Measurements from ENCODE around the gene FBXO21.
"Not testable (repeated sequence)": the region's sequence is repeated elsewhere in the genome, so short reads cannot be mapped to it uniquely, and the experiment has no call there.

The FBXO21 gene

GRCh38 chr12:117227000-117227653 lies 36.9 kb upstream of the FBXO21 start:
- Histone ChIP-seq H3K27me3 (ENCODE audit: insufficient read depth, low read length) (peaks cover 10% of the 10 kb centered on the region), H3K79me2 (ENCODE audit: insufficient read depth, low read length) (no peaks in the 10 kb centered on the region), H3K9me2 (ENCODE audit: low read depth, low read length) (no peaks in the 10 kb centered on the region), H3F3A (ENCODE audit: insufficient read depth, low read length) (no peaks in the 10 kb centered on the region), H3K4me3 (ENCODE audit: low read depth, low read length, poor library complexity, severe bottlenecking) (no peak overlapping the region), H3K36me3 (ENCODE audit: insufficient read depth, low read length) (no peaks in the 10 kb centered on the region), H3K27ac (ENCODE audit: low read depth, low read length, poor library complexity, severe bottlenecking) (no peak overlapping the region), H3K9ac (ENCODE audit: low read length) (no peak overlapping the region), H3K4me1 (ENCODE audit: insufficient read depth, low read length, severe bottlenecking) (no peaks in the 10 kb centered on the region), H3K9me3 (ENCODE audit: low read length) (no peaks in the 10 kb centered on the region), H3K4me2 (ENCODE audit: low read length) (no peak overlapping the region), H4K20me1 (ENCODE audit: insufficient read depth, low read length) (no peaks in the 10 kb centered on the region), H2AFZ (ENCODE audit: low read length) (no peak overlapping the region)
- no peak for TF ChIP-seq CTCF (IDR thresholded peaks at IDR 0.05; ENCODE audit: low read length)
- TF ChIP-seq EZH2 (IDR thresholded peaks at IDR 0.05; ENCODE audit: borderline replicate concordance, low read length): no peak

DNA sequence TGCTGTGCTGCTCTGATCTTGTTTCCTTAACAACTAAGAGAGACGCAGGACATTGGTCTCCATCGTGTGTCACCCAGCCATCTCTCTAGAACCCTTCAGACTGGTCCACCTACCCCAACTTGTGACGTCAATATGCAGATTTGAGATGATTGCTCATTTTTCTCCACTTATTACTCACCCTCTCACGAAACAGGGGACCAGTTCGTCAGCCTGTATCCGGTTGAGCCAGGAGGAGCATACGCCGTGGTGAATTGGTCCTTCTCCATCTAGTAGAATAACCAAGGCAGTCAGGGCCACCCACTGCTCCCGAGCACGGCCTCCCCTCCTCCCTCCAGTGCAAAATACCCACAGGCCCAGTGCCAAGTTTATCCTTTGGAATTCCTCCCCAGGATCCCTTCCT lies 36.2 kb upstream of the FBXO21 start:
- H3F3A ChIP-seq (ENCODE audit: insufficient read depth, low read length): no peaks in the 10 kb centered on the region
- H4K20me1 ChIP-seq (ENCODE audit: insufficient read depth, low read length): no peaks in the 10 kb centered on the region
- H3K36me3 ChIP-seq (ENCODE audit: insufficient read depth, low read length): no peaks in the 10 kb centered on the region
- H3K4me2 ChIP-seq (ENCODE audit: low read length): no peak overlapping the region
- H3K27ac ChIP-seq (ENCODE audit: low read depth, low read length, poor library complexity, severe bottlenecking): no peak overlapping the region
- H2AFZ ChIP-seq (ENCODE audit: low read length): no peak overlapping the region
- H3K4me1 ChIP-seq (ENCODE audit: insufficient read depth, low read length, severe bottlenecking): no peaks in the 10 kb centered on the region
- no peaks in the 10 kb centered on the region for H3K79me2 ChIP-seq (ENCODE audit: insufficient read depth, low read length)
- peaks cover 7% of the 10 kb centered on the region for H3K27me3 ChIP-seq (ENCODE audit: insufficient read depth, low read length)
- TF ChIP-seq EZH2 (IDR thresholded peaks at IDR 0.05; ENCODE audit: borderline replicate concordance, low read length) (no peak), CTCF (IDR thresholded peaks at IDR 0.05; ENCODE audit: low read length) (no peak)
- H3K4me3 ChIP-seq (ENCODE audit: low read depth, low read length, poor library complexity, severe bottlenecking): no peak overlapping the region
- no peak overlapping the region for H3K9ac ChIP-seq (ENCODE audit: low read length)
- no peaks in the 10 kb centered on the region for H3K9me3 ChIP-seq (ENCODE audit: low read length)
- no peaks in the 10 kb centered on the region for H3K9me2 ChIP-seq (ENCODE audit: low read depth, low read length)

DNA sequence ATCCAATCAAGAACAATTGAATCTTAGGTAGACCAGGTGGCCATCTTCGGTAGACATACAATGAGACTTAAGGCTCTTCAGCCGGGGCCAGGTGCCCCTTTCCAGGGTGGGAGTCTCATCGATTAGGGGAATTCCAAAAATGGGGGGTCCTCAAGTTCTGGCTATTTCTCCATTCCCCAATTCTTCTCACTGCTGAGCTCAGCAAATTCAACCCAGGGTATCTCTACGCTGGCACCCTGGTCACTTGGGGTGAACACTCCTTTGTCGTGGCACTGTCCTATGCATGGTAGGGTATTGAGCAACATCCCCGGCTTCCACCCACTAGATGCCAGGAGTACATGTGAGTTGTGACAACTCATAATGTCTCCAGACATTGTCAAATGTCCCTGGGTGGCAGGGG lies 34.9 kb upstream of the FBXO21 start:
- Histone ChIP-seq H3K36me3 (ENCODE audit: insufficient read depth, low read length) (no peaks in the 10 kb centered on the region), H3K4me3 (ENCODE audit: low read depth, low read length, poor library complexity, severe bottlenecking) (no peak overlapping the region), H2AFZ (ENCODE audit: low read length) (no peak overlapping the region), H3K4me2 (ENCODE audit: low read length) (no peak overlapping the region), H3K27ac (ENCODE audit: low read depth, low read length, poor library complexity, severe bottlenecking) (no peak overlapping the region), H3K9ac (ENCODE audit: low read length) (no peak overlapping the region), H3K9me3 (ENCODE audit: low read length) (no peaks in the 10 kb centered on the region), H3K9me2 (ENCODE audit: low read depth, low read length) (no peaks in the 10 kb centered on the region), H3K4me1 (ENCODE audit: insufficient read depth, low read length, severe bottlenecking) (no peaks in the 10 kb centered on the region), H4K20me1 (ENCODE audit: insufficient read depth, low read length) (no peaks in the 10 kb centered on the region), H3F3A (ENCODE audit: insufficient read depth, low read length) (no peaks in the 10 kb centered on the region), H3K27me3 (ENCODE audit: insufficient read depth, low read length) (peaks cover 7% of the 10 kb centered on the region), H3K79me2 (ENCODE audit: insufficient read depth, low read length) (no peaks in the 10 kb centered on the region)
- TF ChIP-seq EZH2 (IDR thresholded peaks at IDR 0.05; ENCODE audit: borderline replicate concordance, low read length) (no peak), CTCF (IDR thresholded peaks at IDR 0.05; ENCODE audit: low read length) (no peak)

DNA sequence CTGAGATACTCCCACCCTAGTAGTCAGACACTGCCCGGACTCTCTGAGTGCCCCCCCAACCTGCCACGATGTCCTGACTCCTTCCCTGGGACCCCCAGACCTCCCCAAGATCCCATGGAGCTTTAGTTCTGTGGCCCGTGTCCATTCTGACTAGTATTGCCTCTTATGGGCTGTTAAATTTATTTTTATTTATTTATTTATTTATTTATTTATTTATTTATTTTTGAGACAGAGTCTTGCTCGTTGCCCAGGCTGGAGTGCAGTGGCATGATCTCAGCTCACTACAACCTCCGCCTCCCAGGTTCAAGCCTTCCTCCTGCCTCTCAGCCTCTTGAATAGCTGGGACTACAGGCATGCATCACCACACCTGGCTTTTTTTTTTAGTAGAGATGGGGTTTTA lies 30.7 kb upstream of the FBXO21 start:
- not testable (repeated sequence) for H3K4me1 ChIP-seq (ENCODE audit: insufficient read depth, low read length, severe bottlenecking); H3K9ac ChIP-seq (ENCODE audit: low read length); H3K4me2 ChIP-seq (ENCODE audit: low read length); H3K79me2 ChIP-seq (ENCODE audit: insufficient read depth, low read length); H3K36me3 ChIP-seq (ENCODE audit: insufficient read depth, low read length); H2AFZ ChIP-seq (ENCODE audit: low read length); H3K4me3 ChIP-seq (ENCODE audit: low read depth, low read length, poor library complexity, severe bottlenecking); H3F3A ChIP-seq (ENCODE audit: insufficient read depth, low read length); H3K27ac ChIP-seq (ENCODE audit: low read depth, low read length, poor library complexity, severe bottlenecking); H3K27me3 ChIP-seq (ENCODE audit: insufficient read depth, low read length); H4K20me1 ChIP-seq (ENCODE audit: insufficient read depth, low read length); H3K9me3 ChIP-seq (ENCODE audit: low read length); H3K9me2 ChIP-seq (ENCODE audit: low read depth, low read length)
